GM19351 (cell line): ENCODE measurements around the gene PRKCH.

Experiments
- ATAC-seq: cut with Tn5 transposase; IDR thresholded peaks from one replicate; pipeline ENCODE4 v1.9.1; 2021; ENCODE audit warnings: mild to moderate bottlenecking, moderate library complexity; ENCODE audit not compliant: unreplicated experiment

The PRKCH gene

GRCh38 chr14:61575551-61576150 is 254.3 kb downstream of the PRKCH start:
- ATAC-seq = no peak

GRCh38 chr14:61577506-61577931 is 256.1 kb downstream of the PRKCH start:
- ATAC-seq = no peak

DNA sequence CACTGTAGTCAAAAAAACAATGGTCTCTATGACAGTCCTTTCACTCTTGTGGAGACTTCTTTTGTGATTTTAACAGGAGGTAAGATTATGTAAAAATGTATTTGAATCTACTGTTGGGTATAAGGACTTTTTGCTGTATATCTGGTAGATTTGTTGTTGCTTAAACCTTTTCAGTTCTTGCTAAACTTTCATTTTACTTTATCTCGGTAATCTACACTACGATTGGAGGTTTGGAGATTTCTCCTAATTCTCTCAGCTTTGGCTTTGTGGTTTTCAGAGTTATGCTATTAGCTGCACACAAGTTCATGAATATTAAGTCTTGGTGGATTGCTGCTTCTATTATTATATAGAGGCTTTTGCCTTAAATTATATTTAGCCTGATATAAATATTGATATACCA is 257.4 kb downstream of the PRKCH start:
- no peak for ATAC-seq

DNA sequence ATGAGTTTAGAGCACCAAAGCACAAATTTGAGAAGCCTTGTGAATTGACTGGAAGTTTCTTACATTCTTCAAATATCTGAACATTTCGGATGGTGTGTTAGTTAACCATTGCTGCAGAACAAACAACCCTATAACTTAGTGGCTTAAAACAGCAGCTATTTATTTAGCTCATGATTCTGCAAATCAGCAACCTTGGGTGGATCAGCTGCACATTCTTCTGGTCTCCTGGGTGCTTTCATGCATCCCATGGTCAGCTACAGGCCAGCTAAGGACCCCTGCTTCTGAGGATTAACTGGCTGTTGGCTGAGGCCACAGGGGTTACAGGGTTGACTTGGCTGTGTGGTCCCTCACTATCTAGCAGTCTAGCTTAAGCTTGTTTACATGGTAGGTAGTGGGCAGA is 260.0 kb downstream of the PRKCH start:
- no peak for ATAC-seq

- ATAC-seq = no peak
Measured at GRCh38 chr14:61581955-61582615, 260.7 kb downstream of the PRKCH start.

- ATAC-seq = no peak
Measured at GRCh38 chr14:61582815-61583214, 261.4 kb downstream of the PRKCH start.

- no peak for ATAC-seq
Measured at GRCh38 chr14:61584331-61584741, 263.0 kb downstream of the PRKCH start.

DNA sequence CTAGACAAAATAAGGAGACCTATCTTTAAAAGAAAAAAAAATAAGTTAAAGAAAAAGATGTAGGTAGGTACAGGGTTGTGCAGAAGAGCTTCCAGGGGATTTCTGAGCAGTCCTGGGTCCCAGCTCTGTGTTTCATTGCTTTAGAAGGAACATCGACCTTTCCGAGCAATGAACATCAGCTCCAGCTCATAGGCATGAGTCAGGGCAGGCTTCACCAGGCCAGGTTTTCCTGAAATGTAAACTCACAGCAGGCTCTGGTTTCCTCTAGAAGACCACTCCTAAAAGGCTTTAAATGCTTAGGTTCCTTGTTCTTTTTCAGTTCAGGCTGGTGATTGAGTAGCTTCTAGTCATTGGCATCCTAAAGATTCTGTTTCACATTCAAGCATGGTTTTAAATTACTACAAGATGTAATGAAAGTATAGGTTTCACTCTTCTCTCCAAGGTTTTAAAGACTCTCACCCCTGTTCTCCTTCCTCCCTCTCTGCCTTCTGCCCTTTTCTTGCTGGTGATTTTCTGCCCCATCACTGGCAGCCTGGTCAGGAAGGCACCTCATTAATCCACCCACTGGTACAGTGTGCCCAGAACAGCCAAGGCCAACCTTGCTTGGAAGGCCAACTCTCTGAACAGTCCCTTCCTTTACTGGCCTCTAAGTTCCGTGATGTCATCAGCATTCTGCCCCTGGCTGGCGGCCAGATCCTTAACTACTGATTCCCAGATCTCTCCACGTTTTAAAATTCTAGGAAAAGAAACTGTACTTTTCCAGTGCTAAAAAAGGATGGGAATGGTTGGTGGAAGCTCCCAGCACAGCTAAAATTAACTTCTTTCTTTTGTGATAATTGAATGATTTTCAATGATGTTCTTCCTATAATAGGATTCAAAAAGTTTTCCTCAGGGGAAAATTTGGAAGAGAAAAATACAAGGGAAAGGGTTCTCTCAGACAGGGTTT is 264.5 kb downstream of the PRKCH start:
- ATAC-seq = no peak

GRCh38 chr14:61586544-61587055 is 265.2 kb downstream of the PRKCH start:
- ATAC-seq = no peak

DNA sequence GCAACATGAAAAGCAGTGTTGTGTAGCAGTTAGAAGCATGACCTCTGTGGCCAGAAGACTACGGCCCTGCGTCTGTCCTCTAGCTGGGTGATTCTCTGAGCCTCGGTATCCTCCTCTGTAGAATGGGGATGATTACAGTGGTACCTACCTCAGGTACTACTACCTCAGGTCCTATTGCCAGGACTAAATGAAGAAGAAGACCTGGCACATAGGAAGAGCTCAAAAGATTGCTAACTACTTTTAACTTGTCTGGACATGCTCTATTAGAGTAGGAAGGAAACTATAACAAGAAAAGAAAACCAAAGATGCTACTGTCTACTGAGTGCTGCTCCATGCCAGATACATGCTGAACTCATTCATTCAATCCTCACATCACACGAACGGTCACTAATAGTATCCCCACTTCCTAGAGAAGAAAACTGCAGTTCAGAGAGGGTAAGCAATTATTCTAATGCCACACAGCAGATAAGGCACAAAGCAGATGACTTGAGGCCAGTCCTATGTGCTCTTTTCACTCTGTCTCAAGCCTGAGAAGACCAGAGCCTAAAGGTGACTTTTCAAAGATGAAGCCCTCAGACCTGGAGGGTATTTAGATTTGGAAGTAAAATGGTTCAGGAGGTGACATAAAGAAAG is 265.8 kb downstream of the PRKCH start:
- ATAC-seq = no peak

GRCh38 chr14:61588419-61588901 is 267.1 kb downstream of the PRKCH start:
- ATAC-seq = no peak

- no peak for ATAC-seq
Measured at GRCh38 chr14:61589691-61590581, 268.6 kb downstream of the PRKCH start.

- ATAC-seq = no peak
Measured at GRCh38 chr14:61591862-61592261, 270.5 kb downstream of the PRKCH start.

GRCh38 chr14:61593330-61593729 is 272.0 kb downstream of the PRKCH start:
- ATAC-seq = no peak

- no peak for ATAC-seq
Measured at GRCh38 chr14:61596990-61597389, 275.6 kb downstream of the PRKCH start.

DNA sequence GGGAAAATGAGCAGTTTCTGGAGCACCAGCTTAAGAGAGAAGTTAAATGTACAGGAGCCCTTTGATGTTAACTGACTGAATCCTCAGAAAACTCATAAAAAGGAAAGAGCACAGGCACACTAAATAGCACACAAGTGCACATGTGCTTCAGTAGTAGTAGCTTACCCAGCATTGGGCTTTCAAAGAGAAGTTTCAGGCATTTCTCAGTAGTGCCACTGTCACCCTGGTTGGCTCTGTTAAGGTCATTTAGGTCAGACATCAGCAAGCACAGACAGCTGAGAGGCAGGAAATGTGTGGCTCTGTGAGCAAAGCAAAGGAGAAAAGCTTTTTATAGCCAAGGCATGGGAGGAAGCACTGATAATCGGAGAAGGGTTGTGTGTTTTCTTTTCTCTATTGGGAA is 277.6 kb downstream of the PRKCH start:
- no peak for ATAC-seq

GRCh38 chr14:61599942-61600341 is 278.6 kb downstream of the PRKCH start:
- no peak for ATAC-seq
